GM18499 (cell line): ENCODE measurements around the gene MARK4.
"Not testable (repeated sequence)": the region's sequence is repeated elsewhere in the genome, so short reads cannot be mapped to it uniquely, and the experiment has no call there.

Source experiments
- ATAC-seq: cut with Tn5 transposase; IDR thresholded peaks from one replicate; pipeline ENCODE4 v1.9.1; 2021; ENCODE audit warnings: moderate number of reproducible peaks; ENCODE audit not compliant: insufficient read depth, unreplicated experiment

Gene MARK4

DNA sequence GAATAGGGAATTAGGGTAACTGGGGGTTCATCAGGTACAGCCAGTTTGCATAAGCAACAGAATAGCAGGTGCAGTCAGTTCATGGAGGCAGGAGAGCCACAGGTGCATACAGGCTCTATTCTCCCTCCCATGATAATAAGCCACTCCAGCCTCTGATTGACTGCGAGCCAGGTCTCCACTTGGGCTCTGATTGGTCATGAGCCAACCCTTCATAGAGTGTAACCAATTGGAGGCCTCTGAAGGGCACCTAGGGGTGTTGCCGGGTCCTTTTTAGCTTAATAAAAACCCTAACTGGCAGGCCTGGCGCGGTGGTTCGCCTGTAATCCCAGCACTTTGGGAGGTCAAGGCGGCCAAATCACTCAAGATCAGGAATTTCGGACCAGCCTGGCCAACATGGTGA lies 80.3 kb downstream of the MARK4 start:
- ATAC-seq, result no peak

DNA sequence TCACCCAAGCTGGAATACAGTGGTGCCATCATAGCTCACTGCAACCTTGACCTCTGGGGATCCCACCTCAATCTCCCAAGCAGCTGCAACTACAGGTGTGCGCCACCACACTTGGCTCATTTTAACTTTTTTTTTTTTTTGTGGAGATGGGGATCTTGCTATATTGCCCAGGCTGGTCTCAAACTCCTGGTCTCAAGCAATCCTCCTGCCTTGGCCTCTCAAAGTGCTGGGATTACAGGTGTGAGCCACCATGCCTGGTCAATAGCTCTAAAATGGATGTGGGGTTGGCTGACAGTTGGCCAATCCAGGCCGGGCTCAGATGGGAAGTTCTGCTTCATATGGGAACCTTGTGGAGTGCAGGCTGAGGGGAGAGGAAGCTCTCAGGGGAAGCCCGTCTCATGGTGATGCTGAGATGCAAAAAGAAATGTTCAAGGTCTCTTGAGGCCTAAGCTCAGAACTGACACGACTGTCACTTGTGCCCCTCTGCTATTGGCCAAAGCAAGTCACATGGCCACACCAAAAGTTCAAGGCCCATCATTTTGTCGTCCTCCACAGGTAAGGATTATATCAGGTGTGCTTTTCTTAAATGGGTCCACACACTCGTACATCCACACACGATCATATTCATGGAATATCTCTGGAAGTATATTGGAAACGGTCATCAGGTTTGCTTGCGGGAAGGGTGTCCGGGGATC lies 82.7 kb downstream of the MARK4 start:
- ATAC-seq, result no peak

DNA sequence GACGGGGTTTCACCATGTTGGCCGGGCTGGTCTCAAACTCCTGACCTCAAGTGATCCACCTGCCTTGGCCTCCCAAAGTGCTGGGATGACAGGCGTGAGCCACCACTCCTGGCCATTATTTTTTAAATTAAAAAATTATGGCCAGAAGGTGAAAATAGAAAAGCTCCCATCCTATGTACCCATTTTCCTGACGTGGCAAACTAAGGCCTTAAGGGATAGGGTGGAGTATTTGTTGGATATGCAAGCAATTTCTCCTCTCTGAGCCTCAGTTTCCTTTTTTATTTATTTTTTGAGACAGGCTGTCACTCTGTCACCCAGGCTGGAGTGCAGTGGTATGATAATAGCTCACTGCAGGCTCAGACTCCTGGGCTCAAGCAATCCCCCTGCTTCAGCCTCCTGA lies 83.8 kb downstream of the MARK4 start:
- not testable (repeated sequence) for ATAC-seq

DNA sequence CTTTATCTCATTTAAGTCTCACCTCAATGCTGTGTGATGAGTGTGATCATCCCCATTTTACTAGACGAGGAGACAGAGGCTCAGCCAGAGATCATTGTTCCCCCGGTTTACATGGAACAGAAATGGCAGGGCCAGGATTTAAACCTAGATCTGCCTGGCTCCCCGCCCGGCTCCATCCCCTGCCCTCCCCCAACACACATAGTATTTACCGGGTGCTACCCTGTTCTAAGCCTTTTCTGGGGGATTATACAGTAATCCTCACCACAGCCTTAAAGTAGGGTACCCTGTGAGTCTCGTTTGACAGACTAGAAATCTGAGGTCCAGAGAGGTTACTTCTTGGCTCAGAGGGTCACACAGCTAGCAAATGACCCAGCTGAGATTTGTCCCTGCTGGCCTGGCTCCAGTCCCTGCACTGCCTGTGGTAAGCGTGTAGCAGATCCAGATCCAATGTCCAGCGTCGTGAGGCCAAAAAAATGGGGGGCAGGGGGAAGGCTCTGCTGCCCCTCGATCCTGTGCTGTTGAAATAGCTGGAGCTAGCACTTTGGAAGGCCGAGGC lies 85.7 kb downstream of the MARK4 start:
- ATAC-seq, result no peak

DNA sequence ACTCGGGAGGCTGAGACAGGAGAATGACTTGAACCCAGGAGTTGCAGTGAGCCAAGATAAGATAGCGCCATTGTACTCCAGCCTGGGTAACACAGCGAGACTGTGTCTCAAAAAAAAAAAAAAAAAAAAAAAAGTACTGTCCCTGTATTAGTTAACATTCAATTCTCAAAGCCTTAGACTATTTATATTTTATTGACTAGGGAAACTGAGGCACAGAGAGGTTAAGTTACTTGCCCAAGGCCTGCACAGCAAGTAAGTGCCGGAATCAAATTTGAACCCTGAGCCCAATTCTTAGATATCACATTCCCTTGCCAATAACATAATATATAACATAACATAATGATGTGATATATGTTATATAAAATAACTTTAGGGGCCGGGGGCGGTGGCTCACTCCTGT lies 88.6 kb downstream of the MARK4 start:
- no peak for ATAC-seq

DNA sequence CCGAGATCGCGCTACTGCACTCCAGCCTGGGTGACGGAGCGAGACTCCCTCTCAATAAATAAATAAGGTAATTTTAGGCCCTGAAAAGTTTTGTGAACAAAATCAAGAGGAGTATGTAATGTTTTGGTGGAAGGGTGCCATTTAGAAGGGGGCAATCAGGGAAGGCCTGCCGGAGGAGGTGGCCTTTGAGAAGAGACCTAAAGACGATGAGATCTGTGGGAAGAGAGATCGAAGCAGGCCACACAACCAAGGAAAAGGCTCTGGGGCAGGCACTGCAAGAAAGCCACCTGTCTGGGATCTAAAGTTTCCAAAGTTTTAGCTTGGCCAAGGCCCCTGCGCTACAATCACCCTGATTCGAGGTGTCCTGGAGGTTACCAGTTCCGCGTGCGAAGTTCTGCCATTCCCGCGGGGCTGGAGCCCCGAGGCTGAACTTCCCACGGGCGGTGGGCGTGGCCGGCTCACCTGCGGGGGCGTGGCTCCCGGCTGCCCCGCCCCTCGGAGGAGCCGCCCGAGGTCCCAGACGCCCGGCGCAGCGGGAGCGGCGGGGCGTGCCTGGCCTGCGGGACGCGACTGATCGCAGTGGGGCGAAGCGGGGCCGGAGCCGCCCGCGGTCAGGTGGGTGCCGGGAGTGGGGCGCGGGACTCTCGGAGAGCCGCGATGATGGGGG lies 89.3 kb downstream of the MARK4 start, which contains the start of gene KLC3:
KLC3 (plus strand) TSS at position 519 of the 667 bp plus-strand sequence. CDS start 4,792 bp downstream, outside the sequence.
- no peak for ATAC-seq

DNA sequence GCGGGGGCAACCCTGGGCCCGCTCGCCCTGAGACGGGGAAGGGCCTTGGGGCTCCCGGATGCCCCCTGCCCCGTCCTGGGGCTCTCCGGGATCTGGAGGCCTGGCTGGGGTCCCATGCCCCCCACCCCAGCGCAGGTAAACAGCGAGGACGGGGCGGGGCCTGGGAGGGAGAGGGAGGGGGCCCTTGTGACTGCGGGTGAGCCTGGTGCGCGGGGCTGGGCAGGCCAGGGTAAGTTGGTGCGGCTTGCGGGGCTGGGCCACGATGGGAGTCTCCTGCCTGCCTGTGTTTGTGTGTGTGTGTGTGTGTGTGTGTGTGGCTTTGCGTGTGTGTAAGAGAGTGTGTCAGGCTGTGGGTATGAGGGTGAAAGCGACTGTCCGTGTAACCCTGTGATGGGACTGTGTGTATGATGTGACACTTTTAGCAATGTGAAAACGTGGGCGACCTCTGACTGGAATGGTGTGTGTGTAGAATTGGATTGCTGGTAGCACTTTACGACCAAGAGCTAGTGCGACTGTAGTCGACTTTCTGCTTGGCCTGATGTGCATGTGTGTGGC lies 89.9 kb downstream of the MARK4 start:
- no peak for ATAC-seq

DNA sequence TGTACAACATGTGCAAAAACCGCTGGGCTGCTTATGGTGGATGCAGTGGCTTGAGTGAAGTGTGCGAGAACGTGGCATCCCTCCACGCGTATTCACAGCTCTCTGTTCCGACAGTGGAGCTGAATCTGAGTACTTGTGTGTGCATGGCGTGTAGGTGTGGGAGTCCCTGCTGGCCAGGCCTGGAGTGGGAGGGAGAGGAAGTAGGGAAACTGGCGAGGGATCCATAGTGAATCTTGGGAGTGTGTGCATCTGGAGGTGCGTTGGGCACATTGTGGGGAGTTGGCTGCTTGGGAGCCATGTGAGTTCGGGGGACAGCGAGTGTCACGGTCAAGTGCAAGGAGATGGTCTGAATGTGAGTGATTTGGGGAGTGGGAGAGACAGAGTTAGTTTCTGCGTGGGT lies 91.8 kb downstream of the MARK4 start:
- no peak for ATAC-seq

DNA sequence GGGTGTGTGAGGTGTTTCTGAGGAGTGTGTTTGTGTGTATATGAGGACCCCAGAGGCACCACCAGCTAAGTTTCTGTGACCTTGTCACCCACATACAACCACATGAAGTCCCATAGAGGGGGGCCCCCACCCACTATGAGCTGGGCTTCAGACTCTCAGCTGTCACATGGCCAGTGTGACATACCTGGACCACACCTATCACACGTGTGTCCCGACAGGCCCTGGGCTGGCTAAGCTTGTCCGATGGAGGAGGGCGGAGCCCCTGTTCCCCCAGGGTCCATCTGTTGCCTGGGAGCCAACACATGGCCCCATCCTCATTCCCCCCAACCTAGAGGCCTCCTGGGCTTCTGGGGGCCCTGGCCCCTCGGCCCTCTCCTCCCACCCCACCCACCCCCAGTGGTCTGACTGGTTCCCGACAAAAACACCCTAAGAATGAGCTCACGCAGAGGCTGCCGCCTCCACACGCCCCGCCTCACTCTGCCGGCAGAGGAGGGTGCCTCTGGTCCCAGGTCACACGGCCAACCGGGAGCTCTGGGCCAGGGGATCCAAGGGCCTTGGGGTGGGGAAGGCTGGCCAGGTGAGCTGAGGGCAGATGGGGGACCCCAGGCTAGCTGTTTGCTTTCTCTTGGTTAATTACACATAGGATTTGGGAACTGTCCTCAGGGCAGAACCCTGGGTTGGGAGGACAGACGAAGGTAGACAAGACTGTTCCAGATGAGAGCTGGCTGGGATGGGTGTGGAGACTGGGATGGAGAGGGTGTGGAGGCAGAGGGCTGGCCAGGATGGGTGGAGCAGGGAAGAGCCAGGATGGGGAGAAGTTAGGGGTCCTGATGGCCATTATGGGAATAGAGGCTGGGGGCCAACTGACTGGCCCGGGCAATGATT lies 93.8 kb downstream of the MARK4 start:
- ATAC-seq, result no peak

DNA sequence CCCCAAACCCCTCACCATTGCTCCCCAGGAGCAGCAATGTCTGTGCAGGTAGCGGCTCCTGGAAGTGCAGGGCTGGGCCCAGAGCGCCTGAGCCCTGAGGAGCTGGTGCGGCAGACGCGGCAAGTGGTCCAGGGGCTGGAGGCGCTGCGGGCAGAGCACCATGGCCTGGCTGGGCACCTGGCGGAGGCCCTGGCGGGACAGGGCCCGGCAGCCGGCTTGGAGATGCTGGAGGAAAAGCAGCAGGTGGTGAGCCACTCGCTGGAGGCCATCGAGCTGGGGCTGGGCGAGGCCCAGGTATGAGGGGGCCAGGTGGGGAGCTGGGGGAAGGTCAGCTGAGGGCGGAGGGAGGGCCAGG lies 94.4 kb downstream of the MARK4 start:
- no peak for ATAC-seq

DNA sequence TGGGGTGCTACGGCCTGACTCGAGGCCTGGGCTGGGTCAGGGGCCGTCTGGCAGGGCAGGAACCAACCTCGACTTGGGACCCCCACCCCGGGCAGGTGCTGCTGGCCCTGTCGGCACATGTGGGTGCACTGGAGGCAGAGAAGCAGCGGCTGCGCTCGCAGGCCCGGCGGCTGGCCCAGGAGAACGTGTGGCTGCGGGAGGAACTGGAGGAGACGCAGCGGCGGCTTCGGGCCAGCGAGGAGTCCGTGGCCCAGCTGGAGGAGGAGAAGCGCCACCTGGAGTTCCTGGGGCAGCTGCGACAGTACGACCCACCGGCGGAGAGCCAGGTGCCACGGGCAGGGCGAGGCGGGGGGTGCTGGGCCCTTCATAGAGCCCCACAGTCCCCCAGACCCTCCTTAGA lies 95.4 kb downstream of the MARK4 start:
- no peak for ATAC-seq

DNA sequence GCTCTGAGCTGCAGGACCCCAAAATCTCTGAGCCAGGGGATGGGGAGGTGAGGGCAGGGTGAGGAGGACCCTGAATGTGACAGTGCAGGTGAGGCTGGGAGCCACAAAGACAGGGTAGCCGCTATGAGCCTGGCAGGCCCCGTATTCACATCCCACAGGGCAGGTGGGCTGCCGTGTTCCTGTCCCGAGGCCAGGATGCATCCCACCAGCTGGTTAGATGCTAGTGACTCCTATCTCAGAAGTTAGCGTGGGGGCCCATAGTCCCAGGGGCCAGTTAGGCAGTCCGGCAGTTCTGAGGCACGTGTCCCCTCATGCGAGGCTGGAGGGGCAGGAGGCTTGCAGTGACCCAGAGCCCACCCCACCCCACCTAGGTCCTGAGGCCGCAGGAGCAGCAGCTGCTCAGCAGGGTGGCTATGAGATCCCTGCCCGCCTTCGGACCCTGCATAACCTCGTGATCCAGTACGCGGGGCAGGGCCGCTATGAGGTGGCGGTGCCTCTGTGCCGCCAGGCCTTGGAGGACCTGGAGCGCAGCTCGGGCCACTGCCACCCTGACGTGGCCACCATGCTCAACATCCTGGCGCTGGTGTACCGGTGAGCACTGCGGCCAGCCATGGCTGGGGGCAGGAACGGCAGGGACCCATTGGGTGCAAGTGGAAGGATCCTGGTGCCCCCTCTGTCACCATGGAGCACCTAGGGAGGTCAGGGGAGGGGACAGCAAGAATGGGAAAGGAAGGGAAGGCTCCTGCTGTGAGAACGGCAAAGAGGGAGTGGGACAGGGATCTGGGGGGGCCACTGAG lies 96.7 kb downstream of the MARK4 start:
- ATAC-seq, result no peak

DNA sequence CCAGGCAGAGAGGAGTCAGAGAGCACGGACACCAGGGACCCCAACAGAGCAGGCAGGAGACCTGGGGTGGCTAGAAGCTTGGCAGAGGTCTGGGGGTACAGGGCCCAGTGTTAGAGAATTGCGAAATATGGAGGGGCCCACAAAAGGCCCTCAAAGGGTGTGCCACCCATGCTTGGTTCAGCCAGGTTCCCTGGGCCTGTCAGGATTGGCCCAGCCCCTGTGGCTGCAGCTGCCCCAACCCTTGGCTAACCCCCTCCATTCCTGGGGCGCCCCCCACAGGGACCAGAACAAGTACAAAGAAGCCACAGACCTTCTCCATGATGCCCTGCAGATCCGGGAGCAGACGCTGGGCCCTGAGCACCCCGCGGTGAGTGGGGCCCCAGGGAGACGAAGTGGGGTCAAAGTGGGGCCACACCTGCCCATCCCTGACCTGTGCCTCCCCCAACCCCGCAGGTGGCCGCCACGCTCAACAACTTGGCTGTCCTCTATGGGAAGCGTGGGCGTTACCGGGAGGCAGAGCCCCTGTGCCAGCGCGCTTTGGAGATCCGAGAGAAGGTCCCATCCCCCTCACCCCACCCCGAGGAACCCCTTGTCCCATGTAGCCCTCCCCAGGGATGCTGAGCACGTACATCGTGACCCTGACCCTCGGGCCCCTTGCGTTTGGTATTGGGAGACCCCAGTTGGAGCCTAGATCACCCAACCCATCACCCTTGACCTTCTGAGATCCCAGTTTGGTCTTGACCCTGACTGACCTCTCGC lies 97.5 kb downstream of the MARK4 start:
- no peak for ATAC-seq

DNA sequence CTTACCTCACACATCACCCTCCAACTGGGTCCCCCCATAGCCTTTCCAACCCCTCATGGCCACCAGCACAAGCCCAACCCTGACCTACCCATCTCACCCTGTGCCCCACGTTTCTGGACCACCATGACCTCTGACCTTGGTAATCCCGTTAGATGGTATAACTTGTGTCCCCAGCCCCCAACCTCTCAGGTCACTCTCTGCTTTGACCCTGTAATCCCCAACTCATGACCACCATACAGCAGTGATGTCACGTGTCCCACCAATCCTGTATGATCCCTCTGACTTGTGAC lies 98.0 kb downstream of the MARK4 start:
- no peak for ATAC-seq

DNA sequence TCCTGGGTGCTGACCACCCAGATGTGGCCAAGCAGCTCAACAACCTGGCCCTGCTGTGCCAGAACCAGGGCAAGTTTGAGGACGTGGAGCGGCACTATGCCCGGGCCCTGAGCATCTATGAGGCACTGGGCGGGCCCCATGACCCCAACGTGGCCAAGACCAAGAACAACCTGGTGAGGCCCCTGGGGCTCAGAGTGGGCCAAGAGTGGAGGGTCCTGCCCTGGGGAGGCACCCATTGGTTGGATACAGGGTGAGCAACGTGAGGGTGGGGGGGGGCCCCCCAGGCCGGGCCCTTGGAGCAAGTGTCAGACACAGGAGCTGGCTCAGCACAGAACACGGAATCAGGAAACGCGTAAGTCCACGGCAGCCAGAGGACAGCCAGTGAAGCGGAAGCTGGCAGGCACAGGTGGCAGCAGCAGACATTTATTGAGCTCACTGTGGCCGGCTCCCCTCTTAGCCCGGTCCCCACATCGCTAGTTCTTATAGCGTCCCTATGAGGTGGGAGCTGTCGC lies 98.4 kb downstream of the MARK4 start:
- ATAC-seq, result no peak

DNA sequence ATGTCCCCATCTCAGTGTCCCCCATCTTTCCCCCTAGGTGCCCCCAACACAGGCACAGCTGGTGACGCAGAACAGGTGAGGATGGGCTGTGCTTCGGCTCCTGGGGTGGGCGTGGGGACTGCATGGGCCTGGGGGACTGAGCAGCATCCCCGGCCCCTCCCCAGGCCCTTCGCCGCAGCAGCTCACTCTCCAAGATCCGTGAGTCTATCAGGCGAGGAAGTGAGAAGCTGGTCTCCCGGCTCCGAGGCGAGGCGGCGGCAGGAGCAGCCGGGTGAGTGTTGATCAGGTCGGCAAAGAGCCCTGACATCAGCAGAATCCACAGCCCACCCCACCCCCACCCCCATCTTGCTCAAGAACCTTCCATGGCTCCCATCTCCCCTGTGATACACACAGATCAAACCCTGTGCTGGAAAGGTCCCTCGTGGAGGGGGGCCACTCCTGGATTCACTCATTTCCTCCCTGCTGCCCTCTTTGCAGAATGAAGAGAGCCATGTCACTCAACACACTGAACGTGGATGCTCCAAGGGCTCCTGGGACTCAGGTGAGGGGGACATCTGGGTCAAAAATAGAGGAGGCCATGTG lies 99.5 kb downstream of the MARK4 start:
- ATAC-seq, result no peak

DNA sequence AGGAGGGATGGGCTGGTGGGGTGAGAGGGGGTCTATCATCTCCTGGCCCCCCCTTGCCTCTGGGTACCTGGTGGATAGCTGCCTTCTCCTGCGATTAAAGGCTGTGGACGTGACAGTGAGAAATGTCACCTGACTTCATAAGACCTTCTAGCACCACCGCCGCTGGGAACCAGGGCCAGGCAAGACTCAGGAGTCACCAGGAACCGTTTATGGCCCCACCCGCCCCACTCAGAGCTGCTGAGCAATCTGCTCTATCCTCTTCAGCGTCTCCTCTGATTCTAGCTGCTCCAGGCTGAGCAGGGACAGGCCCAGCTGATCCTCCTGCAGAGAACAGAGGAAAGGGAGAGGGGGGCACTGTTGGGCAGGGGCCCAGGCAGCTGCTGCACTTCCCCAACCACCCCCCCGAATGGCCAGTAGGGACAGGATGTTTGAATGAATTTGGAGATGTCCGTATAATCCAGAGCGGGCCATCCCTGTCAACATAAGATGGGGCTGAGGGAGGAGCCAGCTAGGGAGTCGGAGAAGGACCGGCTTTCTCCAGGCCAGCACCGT lies 100.4 kb downstream of the MARK4 start:
- ATAC-seq, result no peak

DNA sequence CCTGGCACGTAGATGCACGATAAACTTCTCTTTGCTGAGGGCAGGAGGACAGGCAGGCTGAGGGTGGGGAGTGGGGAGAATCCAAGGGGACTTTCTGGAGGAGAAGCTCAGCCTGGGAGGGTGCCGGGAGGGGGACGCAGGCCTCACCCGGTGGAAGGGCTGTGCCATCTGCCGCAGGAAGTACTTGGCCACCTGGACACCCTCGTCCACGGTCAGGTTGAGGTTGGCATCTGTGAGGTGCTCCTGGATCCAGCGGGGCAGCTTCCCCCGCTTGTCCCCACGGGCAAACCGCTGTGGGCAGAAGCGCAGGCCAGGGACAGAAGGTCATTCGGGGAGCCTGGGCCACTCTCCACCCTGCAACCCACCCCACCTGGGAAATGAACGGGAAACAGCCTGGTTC lies 101.0 kb downstream of the MARK4 start:
- no peak for ATAC-seq
